Activated T-helper 1 cell treated with anti-CD3 and anti-CD28 coated beads, Interleukin-12 subunit alpha, Interleukin-12 subunit beta, Interleukin-2, Interleukin-4 antibody, amounts not matched to agents 30 ng/mL and 10 ng/mL and 1 ng/mL, durations not matched to agents 14 hours and 24 hours and 36 hours (primary cell): ENCODE results near the gene PRKCQ. TPM values are rescaled to one million over a fixed set of nuclear protein-coding genes. Genes with fewer than 3 reads are reported as not detected.
A peak's percentile ranks its signal among the peaks of the same experiment; 100 is the strongest.

Experiments
- DNase-seq: peaks from one replicate; pipeline ENCODE4 v3.0.0; 2021; ENCODE audit warnings: low spot score
- H3K27ac Mint-ChIP-seq: one replicate; pipeline ENCODE4 v1.8.0; 2021; ENCODE audit warnings: mild to moderate bottlenecking, mixed read lengths
- H3K27me3 Mint-ChIP-seq: one replicate; pipeline ENCODE4 v1.8.0; 2022; ENCODE audit warnings: mild to moderate bottlenecking, moderate library complexity, mixed read lengths; ENCODE audit not compliant: insufficient read depth
- H3K36me3 Mint-ChIP-seq: one replicate; pipeline ENCODE4 v1.8.0; 2021; ENCODE audit warnings: low read depth, mixed read lengths
- H3K4me1 Mint-ChIP-seq: one replicate; pipeline ENCODE4 v1.8.0; 2021; ENCODE audit warnings: low read depth, mixed read lengths
- H3K4me3 Mint-ChIP-seq: one replicate; pipeline ENCODE4 v1.8.0; 2021; ENCODE audit warnings: mild to moderate bottlenecking, moderate library complexity, mixed read lengths
- H3K9me3 Mint-ChIP-seq: one replicate; pipeline ENCODE4 v1.8.0; 2021; ENCODE audit warnings: mixed read lengths
- intact Hi-C: fragments of 100-400 bp; cut with micrococcal nuclease; formaldehyde crosslinking; loops from one replicate; pipeline ENCODE4 v1.15.1; 2024
- total RNA-seq: library from RNA; stranded (reverse); gene quantifications from 2 replicates; pipeline ENCODE4 v1.2.3, GENCODE V29; 2022

PRKCQ gene
- total RNA-seq, 1 donor from 2014 or later = 45.9 TPM

GRCh38 chr10:6607182-6607581 lies 27.1 kb upstream of the PRKCQ start:
- H3K9me3 Mint-ChIP-seq = peaks cover 10% of the 10 kb centered on the region
- H3K27me3 Mint-ChIP-seq = no peaks in the 10 kb centered on the region
- DNase-seq = peak; percentile 40
- peak overlapping the region; percentile 69 for H3K27ac Mint-ChIP-seq
- intact Hi-C loops = loop anchor here (1.0 kb wide), 1 partner anchor 9 kb away; no protein-coding TSS in a partner anchor
- H3K4me3 Mint-ChIP-seq = peak overlapping the region; percentile 9
- peaks cover 91% of the 10 kb centered on the region for H3K4me1 Mint-ChIP-seq
- peaks cover 46% of the 10 kb centered on the region for H3K36me3 Mint-ChIP-seq

- peaks cover 15% of the 10 kb centered on the region for H3K9me3 Mint-ChIP-seq
- peaks cover 93% of the 10 kb centered on the region for H3K4me1 Mint-ChIP-seq
- peaks cover 51% of the 10 kb centered on the region for H3K36me3 Mint-ChIP-seq
Measured at GRCh38 chr10:6603142-6604125, 23.4 kb upstream of the PRKCQ start.

GRCh38 chr10:6602700-6603084 lies 22.6 kb upstream of the PRKCQ start:
- intact Hi-C loops = loop anchor here (5.0 kb wide), 1 partner anchor 815 kb away; no protein-coding TSS in a partner anchor
- Mint-ChIP-seq H3K27me3 (no peaks in the 10 kb centered on the region), H3K27ac (no peak overlapping the region), H3K9me3 (peaks cover 10% of the 10 kb centered on the region), H3K36me3 (peaks cover 50% of the 10 kb centered on the region), H3K4me3 (no peak overlapping the region), H3K4me1 (peaks cover 93% of the 10 kb centered on the region)
- no peak for DNase-seq

More at GRCh38 chr10:6603142-6604125, 23.4 kb upstream of the PRKCQ start:
- Mint-ChIP-seq H3K27ac (no peak overlapping the region), H3K4me3 (no peak overlapping the region), H3K27me3 (no peaks in the 10 kb centered on the region)
- DNase-seq = no peak
- intact Hi-C loops = loop anchor here (5.0 kb wide), 1 partner anchor 814 kb away; no protein-coding TSS in a partner anchor

- peaks cover 49% of the 10 kb centered on the region for H3K36me3 Mint-ChIP-seq
- peak overlapping the region; percentile 15 for H3K27ac Mint-ChIP-seq
- peaks cover 93% of the 10 kb centered on the region for H3K4me1 Mint-ChIP-seq
- H3K9me3 Mint-ChIP-seq = peaks cover 10% of the 10 kb centered on the region
- H3K27me3 Mint-ChIP-seq = no peaks in the 10 kb centered on the region
- no peak for DNase-seq
- no peak overlapping the region for H3K4me3 Mint-ChIP-seq
- intact Hi-C loops = loop anchor here (5.0 kb wide), 1 partner anchor 815 kb away; no protein-coding TSS in a partner anchor
Measured at GRCh38 chr10:6602026-6602699, 22.1 kb upstream of the PRKCQ start.

- Mint-ChIP-seq H3K27me3 (no peaks in the 10 kb centered on the region), H3K4me3 (peak overlapping the region; percentile 25), H3K9me3 (peaks cover 10% of the 10 kb centered on the region), H3K36me3 (peaks cover 49% of the 10 kb centered on the region), H3K4me1 (peaks cover 92% of the 10 kb centered on the region), H3K27ac (peak overlapping the region; percentile 68)
- no peak for DNase-seq
- intact Hi-C loops = loop anchor here (2.0 to 5.0 kb wide), 2 partner anchors 21 to 816 kb away; partner anchors contain the start of gene PRKCQ
Measured at GRCh38 chr10:6601246-6601805, 21.2 kb upstream of the PRKCQ start.

GRCh38 chr10:6600224-6600987 lies 20.3 kb upstream of the PRKCQ start:
- peaks cover 96% of the 10 kb centered on the region for H3K4me1 Mint-ChIP-seq
- intact Hi-C loops = loop anchor here (1.0 to 5.0 kb wide), 4 partner anchors 8 to 817 kb away; partner anchors contain the start of gene PRKCQ
- peak overlapping the region; percentile 91 for H3K27ac Mint-ChIP-seq
- peak overlapping the region; percentile 56 for H3K4me3 Mint-ChIP-seq
- H3K9me3 Mint-ChIP-seq = peaks cover 10% of the 10 kb centered on the region
- no peaks in the 10 kb centered on the region for H3K27me3 Mint-ChIP-seq
- H3K36me3 Mint-ChIP-seq = peaks cover 47% of the 10 kb centered on the region
- DNase-seq = no peak

GRCh38 chr10:6598679-6599078 lies 18.6 kb upstream of the PRKCQ start:
- DNase-seq = no peak
- intact Hi-C loops = no loop called here
- Mint-ChIP-seq H3K27me3 (no peaks in the 10 kb centered on the region), H3K27ac (peak overlapping the region; percentile 91), H3K9me3 (peaks cover 10% of the 10 kb centered on the region), H3K36me3 (peaks cover 43% of the 10 kb centered on the region), H3K4me1 (peaks cover 96% of the 10 kb centered on the region), H3K4me3 (no peak overlapping the region)

GRCh38 chr10:6597478-6597877 lies 17.4 kb upstream of the PRKCQ start:
- peak overlapping the region; percentile 76 for H3K27ac Mint-ChIP-seq
- peaks cover 48% of the 10 kb centered on the region for H3K36me3 Mint-ChIP-seq
- peak overlapping the region; percentile 12 for H3K4me3 Mint-ChIP-seq
- H3K27me3 Mint-ChIP-seq = no peaks in the 10 kb centered on the region
- DNase-seq = no peak
- intact Hi-C loops = no loop called here
- peaks cover 96% of the 10 kb centered on the region for H3K4me1 Mint-ChIP-seq
- peaks cover 10% of the 10 kb centered on the region for H3K9me3 Mint-ChIP-seq

- Mint-ChIP-seq H3K9me3 (peaks cover 10% of the 10 kb centered on the region), H3K4me3 (peak overlapping the region; percentile 38), H3K27me3 (no peaks in the 10 kb centered on the region), H3K36me3 (peaks cover 52% of the 10 kb centered on the region), H3K27ac (peak overlapping the region; percentile 65), H3K4me1 (peaks cover 96% of the 10 kb centered on the region)
- no peak for DNase-seq
- intact Hi-C loops = no loop called here
Measured at GRCh38 chr10:6595499-6595898, 15.4 kb upstream of the PRKCQ start.

- peaks cover 95% of the 10 kb centered on the region for H3K4me1 Mint-ChIP-seq
- peak overlapping the region; percentile 34 for H3K4me3 Mint-ChIP-seq
- peak overlapping the region; percentile 93 for H3K27ac Mint-ChIP-seq
- no peaks in the 10 kb centered on the region for H3K27me3 Mint-ChIP-seq
- H3K36me3 Mint-ChIP-seq = peaks cover 56% of the 10 kb centered on the region
- no peaks in the 10 kb centered on the region for H3K9me3 Mint-ChIP-seq
- intact Hi-C loops = loop anchor here (2.0 to 5.0 kb wide), 4 partner anchors 14 to 391 kb away; partner anchors contain the start of gene PFKFB3
- no peak for DNase-seq
Measured at GRCh38 chr10:6593241-6593671, 13.2 kb upstream of the PRKCQ start.

GRCh38 chr10:6592080-6592479 lies 12.0 kb upstream of the PRKCQ start:
- Mint-ChIP-seq H3K9me3 (no peaks in the 10 kb centered on the region), H3K4me1 (peaks cover 95% of the 10 kb centered on the region), H3K36me3 (peaks cover 55% of the 10 kb centered on the region), H3K27ac (peak overlapping the region; percentile 93), H3K27me3 (no peaks in the 10 kb centered on the region), H3K4me3 (peak overlapping the region; percentile 67)
- intact Hi-C loops = loop anchor here (1.0 to 5.0 kb wide), 8 partner anchors 8 to 390 kb away; partner anchors contain the start of gene PFKFB3
- no peak for DNase-seq

GRCh38 chr10:6591668-6592067 lies 11.6 kb upstream of the PRKCQ start:
- peaks cover 52% of the 10 kb centered on the region for H3K36me3 Mint-ChIP-seq
- H3K27ac Mint-ChIP-seq = peak overlapping the region; percentile 93
- peak overlapping the region; percentile 67 for H3K4me3 Mint-ChIP-seq
- H3K4me1 Mint-ChIP-seq = peaks cover 95% of the 10 kb centered on the region
- no peaks in the 10 kb centered on the region for H3K27me3 Mint-ChIP-seq
- no peak for DNase-seq
- intact Hi-C loops = loop anchor here (1.0 to 5.0 kb wide), 8 partner anchors 8 to 389 kb away; partner anchors contain the start of gene PFKFB3
- no peaks in the 10 kb centered on the region for H3K9me3 Mint-ChIP-seq
